TTC549 (cell line): Measurements from ENCODE around the gene MSMP.

Source experiments
- FAIRE-seq: peaks from 2 replicates; lab custom pipeline; 2012; peaks lifted over from hg19 to GRCh38; lab: Jason Lieb, UNC

Gene MSMP

GRCh38 chr9:35754264-35754663, at the start of gene MSMP:
Gene MSMP, minus strand, starts transcription at chr9:35754276. Its CDS starts 147 bp downstream, at chr9:35754129.
- no peak for FAIRE-seq

DNA sequence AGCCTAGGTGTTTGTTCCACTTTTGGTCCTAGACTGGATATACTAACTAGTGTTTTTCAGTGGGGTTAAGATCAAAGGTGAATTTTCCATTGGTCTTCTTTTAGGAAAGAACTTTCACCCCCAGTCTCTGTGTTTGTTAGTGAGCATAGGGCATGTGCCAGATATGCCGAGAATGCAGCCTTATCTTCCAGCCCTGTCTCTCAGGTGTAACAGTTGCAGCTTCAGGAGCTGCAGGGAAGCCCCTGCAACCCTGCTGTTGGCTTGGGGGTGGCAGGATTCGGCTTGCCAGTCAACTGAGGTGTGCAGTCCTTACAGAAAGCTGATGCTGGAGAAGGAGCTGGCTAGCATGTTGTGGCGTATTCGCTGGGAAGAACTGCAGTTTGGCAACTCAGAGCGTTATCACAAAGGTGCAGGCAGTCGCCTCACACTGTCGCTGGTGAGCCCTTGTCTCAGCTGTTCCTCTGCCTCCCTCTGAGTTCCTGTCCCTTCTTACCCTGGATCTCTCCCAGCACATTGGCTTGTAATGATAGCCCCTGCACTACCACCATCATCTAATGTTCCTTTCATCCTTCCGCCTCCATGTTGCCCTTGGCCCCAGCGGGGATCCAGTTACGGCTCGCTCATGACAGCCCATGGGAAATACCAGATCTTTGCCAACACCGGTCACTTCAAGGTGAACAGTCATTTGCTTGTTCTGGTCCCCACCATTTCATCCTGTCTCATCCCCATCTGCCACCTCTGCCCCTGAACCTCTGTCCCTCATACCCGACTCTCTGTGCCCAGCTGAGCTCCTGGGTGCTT, 47.5 kb upstream of the MSMP start:
- FAIRE-seq = no peak

GRCh38 chr9:35800530-35800929, 46.5 kb upstream of the MSMP start:
- no peak for FAIRE-seq

- FAIRE-seq = no peak
These were observed 44.7 kb upstream of the MSMP start for GRCh38 chr9:35798658-35799374.

DNA sequence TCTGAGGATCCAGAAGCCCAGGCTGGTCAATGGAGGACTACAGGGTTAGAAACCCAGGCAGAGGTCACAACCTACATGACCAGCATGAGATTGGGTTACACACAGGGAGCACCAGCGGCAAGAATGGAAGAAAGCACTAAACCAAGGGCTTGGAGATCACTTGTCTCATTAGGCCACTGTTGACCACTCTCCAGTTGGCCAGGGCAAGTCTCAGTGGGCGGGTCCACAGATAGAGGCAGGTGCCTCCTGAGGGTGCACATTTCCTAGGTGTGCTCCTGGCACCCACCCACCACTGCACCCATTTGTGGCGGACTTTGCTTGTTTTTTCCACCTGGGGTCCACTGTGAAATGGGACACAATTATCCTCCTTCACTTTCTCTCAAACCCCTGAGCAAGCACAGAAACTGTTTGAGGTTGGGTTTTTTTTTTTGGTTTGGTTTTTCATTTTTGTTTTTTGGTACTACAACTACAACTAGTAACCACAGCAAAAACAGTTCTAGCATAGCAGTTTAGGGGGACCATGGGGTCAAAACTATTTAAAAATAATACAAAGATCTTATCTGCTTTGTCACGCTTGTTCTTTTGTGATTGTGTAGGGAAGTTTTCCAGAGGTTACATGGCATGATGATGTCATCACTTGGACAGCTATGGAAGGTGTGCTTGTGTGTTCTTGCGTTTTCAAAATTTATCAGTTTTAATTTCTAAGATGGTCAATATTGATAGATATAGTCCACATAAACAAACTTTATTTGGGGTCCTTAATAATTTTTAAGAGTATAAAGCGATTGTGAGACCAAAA, 43.4 kb upstream of the MSMP start:
- no peak for FAIRE-seq

- no peak for FAIRE-seq
These were observed 41.6 kb upstream of the MSMP start for GRCh38 chr9:35795695-35796094.

- FAIRE-seq = no peak
These were observed 39.4 kb upstream of the MSMP start for GRCh38 chr9:35793461-35793860.

DNA sequence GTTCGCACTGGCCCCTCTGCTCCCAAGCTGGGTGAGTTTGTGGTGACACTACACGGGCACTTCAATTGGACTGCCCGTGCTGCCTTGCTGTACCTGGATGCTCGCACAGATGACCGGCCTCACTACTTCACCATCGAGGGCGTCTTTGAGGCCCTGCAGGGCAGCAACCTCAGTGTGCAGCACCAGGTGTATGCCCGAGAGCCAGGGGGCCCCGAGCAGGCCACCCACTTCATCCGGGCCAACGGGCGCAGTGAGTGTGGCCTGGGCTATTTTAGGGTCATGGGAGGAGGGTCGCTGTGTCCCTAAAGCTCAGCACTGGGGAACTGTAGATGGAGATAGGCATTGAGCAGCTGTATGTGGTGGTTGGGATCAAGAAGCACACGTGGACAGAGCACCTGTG, 38.8 kb upstream of the MSMP start:
- no peak for FAIRE-seq

GRCh38 chr9:35792024-35792813, 38.1 kb upstream of the MSMP start:
- no peak for FAIRE-seq

DNA sequence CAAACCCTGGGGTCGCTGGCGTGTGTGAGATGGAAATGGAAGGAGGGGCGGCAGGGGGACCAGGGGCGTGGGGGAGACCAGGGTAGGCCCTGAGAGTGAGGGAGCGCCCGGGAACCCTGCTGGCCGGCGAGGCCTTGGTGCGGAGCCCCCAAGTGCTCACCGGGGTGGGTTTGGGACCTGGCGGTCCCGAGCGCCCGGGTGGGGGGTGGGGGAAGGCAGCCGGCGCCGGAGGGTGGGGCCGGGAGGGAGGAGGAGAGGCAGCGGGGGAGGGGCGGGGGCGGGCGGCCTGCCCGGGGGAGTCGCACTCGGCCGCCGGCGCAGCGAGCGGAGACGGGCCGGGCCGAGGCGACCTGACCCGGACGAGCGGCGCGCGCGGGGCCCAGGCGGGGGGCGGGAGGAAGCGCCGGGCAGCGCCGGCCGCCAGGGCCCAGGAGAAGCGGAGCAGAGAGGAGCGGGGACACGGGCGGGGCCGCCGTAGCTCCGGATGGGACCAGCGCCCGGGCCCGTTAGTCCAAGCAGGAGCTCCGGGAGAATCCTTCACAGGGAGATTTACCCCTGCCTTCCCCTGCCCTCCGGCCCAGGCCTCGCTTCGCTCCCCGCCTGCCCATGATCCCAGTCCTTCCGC, 37.3 kb upstream of the MSMP start, which contains the start of gene NPR2:
Gene NPR2, plus strand, starts transcription at position 295 of the 625 bp plus-strand sequence. CDS start 818 bp downstream, outside the sequence.
- FAIRE-seq = no peak

GRCh38 chr9:35790385-35791296, 36.6 kb upstream of the MSMP start:
- FAIRE-seq = peak; percentile 83

- FAIRE-seq = no peak
These were observed 35.9 kb upstream of the MSMP start for GRCh38 chr9:35790025-35790384.

DNA sequence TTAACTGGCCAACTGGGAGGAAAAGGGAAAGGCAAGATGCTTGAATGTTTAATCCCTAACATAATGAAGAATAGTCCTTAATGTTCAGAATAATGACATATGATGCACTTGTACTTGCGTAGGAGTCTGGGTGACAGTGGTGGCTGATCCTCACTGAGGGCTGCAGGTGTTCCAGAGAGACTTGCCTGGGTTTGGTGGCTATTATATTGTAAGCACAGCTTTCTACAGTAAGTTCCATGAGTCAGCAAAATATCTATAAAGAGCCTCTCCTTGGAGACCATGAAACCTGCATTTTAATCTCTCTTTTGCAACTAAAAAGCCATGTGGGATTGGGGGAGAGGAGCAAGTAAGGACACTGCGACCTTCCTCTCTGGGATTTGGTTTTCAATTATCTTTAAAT, 35.5 kb upstream of the MSMP start:
- no peak for FAIRE-seq

GRCh38 chr9:35783418-35783817, 29.3 kb upstream of the MSMP start:
- FAIRE-seq = no peak

GRCh38 chr9:35781066-35781465, 27.0 kb upstream of the MSMP start:
- no peak for FAIRE-seq

DNA sequence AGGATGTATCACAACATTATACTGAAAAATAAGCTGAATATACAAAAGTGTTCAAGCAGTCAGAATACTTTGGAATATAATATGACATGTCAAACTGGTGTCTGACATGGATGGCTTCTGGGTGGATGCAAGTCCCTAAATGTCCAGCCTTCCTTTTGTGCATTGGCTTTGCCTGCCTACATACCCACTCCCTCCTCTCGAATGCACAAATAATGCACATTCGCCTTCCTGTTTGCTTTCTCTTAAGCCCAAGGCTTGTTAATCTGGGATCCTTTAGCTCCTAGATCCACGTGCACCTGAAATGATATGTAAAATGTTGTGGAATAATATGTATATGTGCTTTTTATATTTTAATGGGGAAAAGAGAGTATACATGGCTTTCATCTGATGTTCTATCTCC, 24.4 kb upstream of the MSMP start:
- FAIRE-seq = no peak

DNA sequence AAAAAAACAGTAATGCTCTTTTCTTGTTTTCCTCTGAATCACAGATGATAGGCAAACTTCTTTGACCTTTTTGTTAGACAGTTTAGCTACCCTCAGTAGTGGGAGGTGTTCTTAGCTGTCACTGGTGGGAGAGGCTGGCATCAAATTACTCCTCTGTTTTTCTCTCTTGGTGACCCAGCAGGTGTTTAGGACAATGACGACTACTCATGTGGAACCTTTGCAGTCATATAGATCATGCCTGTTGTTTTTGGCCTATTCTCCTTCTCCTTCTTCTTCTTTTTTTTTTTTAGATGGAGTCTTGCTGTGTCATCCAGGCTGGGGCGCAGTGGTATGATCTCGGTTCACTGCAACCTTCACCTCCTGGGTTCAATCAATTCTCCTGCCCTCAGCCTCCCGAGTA, 21.9 kb upstream of the MSMP start:
- FAIRE-seq = no peak

DNA sequence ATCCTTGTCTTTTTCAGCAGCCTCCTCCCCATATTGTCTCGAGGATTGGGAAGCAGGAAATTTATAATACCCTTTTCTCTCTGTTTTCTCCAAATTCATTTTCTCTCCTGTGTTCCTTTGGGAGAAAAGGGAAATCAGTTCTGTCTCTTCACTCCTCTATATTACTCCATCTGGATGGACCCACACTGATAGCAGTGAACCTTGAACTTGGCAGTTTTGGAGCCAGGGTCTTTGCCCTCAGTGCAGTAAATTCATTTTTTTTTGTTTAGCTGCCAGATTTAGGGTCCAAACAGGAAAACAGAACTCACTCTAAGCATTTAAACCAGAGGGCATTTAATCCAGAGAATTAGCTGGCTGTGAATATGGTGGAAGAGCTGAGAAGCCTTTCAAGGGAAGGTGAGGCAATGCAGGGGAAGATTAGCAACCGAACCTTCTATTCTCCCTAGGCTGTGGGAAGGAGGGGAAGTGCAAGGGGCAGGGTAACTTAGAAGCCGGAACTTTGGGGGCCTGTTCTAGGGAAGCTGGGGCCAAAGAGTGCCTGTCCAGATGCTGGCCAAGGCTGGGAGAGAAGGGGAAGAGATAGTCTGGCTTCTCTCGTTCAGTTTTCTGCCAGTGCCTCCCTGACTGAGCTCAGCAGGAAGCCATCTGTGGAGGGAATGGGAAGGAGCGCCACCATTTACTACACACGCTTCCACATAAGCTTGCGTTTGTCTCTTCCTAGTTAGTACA, 21.0 kb upstream of the MSMP start:
- no peak for FAIRE-seq

GRCh38 chr9:35771943-35772342, 17.9 kb upstream of the MSMP start:
- FAIRE-seq = no peak

GRCh38 chr9:35771534-35771933, 17.5 kb upstream of the MSMP start:
- no peak for FAIRE-seq
